Esophagus muscularis mucosa (tissue), 4 donors: ENCODE data around the gene PLCL1. TPM values are rescaled to one million over a fixed set of nuclear protein-coding genes. Genes with fewer than 3 reads are reported as not detected.

Source experiments
- DNase-seq: peaks from one replicate; pipeline ENCODE4 v3.0.0-alpha.2; 2017; ENCODE audit errors: extremely low spot score
- H3K27ac ChIP-seq, 4 donors: fragments of 200-600 bp; sonication (generic); replicated peaks in 1 of 4; 1 replicate in 3 of 4; 2 replicates in 1 of 4; pipeline ENCODE4 v1.5.1; 2016 to 2019; ENCODE audit warnings: mild to moderate bottlenecking in 1 of 4
- H3K27me3 ChIP-seq, 4 donors: fragments of 200-600 bp; sonication (generic); one replicate each; pipeline versions ENCODE4 v1.5.1 to v1.6.0; 2016 to 2019
- H3K36me3 ChIP-seq, 4 donors: fragments of 200-600 bp; sonication (generic); one replicate each; pipeline ENCODE4 v1.5.1; 2016 to 2019
- H3K4me1 ChIP-seq, 4 donors: fragments of 200-600 bp; sonication (generic); one replicate each; pipeline ENCODE4 v1.5.1; 2016 to 2019
- H3K4me3 ChIP-seq, 4 donors: fragments of 200-600 bp; sonication (generic); 1 replicate in 2 of 4; 2 replicates in 2 of 4; pipeline ENCODE4 v1.5.1; 2016 to 2019; ENCODE audit warnings: mild to moderate bottlenecking in 4 of 4, moderate library complexity in 1 of 4
- H3K9me3 ChIP-seq, 4 donors: fragments of 200-600 bp; sonication (generic); 1 replicate in 3 of 4; 2 replicates in 1 of 4; pipeline ENCODE4 v1.5.1; 2016 to 2019
- EP300 ChIP-seq: sonication (generic); formaldehyde crosslinking; IDR thresholded peaks from one replicate; pipeline ENCODE4 v1.6.1; 2017; ENCODE audit warnings: antibody characterized with exemption
- POLR2A ChIP-seq: fragments of 450-650 bp; IDR thresholded peaks from one replicate; pipeline ENCODE4 v1.6.1; 2017; ENCODE audit warnings: antibody characterized with exemption, moderate library complexity, mild to moderate bottlenecking, low read depth
- POLR2AphosphoS5 ChIP-seq, 2 donors: sonication (generic); formaldehyde crosslinking; IDR thresholded peaks; one replicate each; pipeline ENCODE4 v1.6.1; 2017; ENCODE audit warnings: antibody characterized with exemption in 2 of 2
- WGBS: methylation state at CpG from one replicate; pipeline ENCODE4 v1.1.5; 2018; 5-methylcytosine and 5-hydroxymethylcytosine counted together
- intact Hi-C: fragments of 100-400 bp; cut with DNase I; formaldehyde crosslinking; loops from one replicate; pipeline ENCODE4 v1.15.1; 2023
- total RNA-seq, 4 donors: library from RNA; depleted of rRNA; stranded (reverse); fragments of >200 nt; gene quantifications; one replicate each; pipeline versions ENCODE4 v1.1.0 to v1.2.1, GENCODE V29; 2016
- TF ChIP-seq, protein P1 (sequence below), 3 experiments: fragments of 200-600 bp in 2 of 3; fragments of 450-650 bp in 1 of 3; sonication (generic) in 2 of 3; IDR thresholded peaks; one replicate each; pipeline ENCODE4 v1.5.1; 2017 to 2019; ENCODE audit warnings: antibody characterized with exemption in 3 of 3, mild to moderate bottlenecking in 2 of 3, moderate library complexity in 1 of 3

The PLCL1 gene
- total RNA-seq, 4 donors from 2014 or later = 67.3 to 86.2 (median 79.2) TPM

DNA sequence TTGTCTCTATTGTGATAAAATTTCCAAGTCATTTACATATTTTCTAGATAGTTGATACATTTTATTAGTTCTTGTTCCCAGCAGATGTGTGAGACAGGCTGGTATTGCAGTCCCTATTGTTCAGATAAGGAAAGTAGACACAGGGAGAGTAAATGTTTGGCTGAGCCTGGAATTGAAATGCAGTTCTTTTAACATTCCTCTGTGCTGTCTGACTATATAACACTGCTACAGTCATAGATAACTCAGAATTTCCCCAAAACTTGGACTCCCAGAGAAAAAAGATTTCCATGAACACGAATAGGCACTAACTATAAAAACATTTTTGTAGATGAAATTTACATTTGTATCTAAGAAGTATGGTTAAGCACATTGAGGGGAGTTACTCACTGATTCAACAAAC, 71.4 kb downstream of the PLCL1 start:
- Histone ChIP-seq H3K27me3 (no peaks in the 10 kb centered on the region), H3K4me3 (no peak overlapping the region), H3K36me3 (no peaks in the 10 kb centered on the region), H3K9me3 (no peaks in the 10 kb centered on the region), H3K4me1 (peaks cover 30 to 67% (median 51%) of the 10 kb centered on the region in 4 donors), H3K27ac (no peak overlapping the region)
- DNase-seq = no peak
- intact Hi-C loops = no loop called here
- TF ChIP-seq POLR2AphosphoS5 (IDR thresholded peaks at IDR 0.05) (no peak), EP300 (no peak), POLR2A (no peak)
- TF ChIP-seq, protein P1, sequence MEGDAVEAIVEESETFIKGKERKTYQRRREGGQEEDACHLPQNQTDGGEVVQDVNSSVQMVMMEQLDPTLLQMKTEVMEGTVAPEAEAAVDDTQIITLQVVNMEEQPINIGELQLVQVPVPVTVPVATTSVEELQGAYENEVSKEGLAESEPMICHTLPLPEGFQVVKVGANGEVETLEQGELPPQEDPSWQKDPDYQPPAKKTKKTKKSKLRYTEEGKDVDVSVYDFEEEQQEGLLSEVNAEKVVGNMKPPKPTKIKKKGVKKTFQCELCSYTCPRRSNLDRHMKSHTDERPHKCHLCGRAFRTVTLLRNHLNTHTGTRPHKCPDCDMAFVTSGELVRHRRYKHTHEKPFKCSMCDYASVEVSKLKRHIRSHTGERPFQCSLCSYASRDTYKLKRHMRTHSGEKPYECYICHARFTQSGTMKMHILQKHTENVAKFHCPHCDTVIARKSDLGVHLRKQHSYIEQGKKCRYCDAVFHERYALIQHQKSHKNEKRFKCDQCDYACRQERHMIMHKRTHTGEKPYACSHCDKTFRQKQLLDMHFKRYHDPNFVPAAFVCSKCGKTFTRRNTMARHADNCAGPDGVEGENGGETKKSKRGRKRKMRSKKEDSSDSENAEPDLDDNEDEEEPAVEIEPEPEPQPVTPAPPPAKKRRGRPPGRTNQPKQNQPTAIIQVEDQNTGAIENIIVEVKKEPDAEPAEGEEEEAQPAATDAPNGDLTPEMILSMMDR (IDR thresholded peaks at IDR 0.05) = no peak
- 25% methylated on average over 1 of the region's 1 CpG for WGBS

- Histone ChIP-seq H3K4me3 (no peak overlapping the region), H3K36me3 (no peaks in the 10 kb centered on the region), H3K27ac (no peak overlapping the region), H3K4me1 (peaks cover 35 to 60% (median 49%) of the 10 kb centered on the region in 4 donors), H3K9me3 (no peaks in the 10 kb centered on the region), H3K27me3 (no peaks in the 10 kb centered on the region)
- intact Hi-C loops = no loop called here
- TF ChIP-seq POLR2A (no peak), POLR2AphosphoS5 (IDR thresholded peaks at IDR 0.05) (no peak), EP300 (no peak)
- TF ChIP-seq, protein P1 (IDR thresholded peaks at IDR 0.05) = no peak
- no peak for DNase-seq
- 90% methylated on average over 1 of the region's 1 CpG for WGBS
Observed at GRCh38 chr2:197876524-197876923, 72.1 kb downstream of the PLCL1 start.

GRCh38 chr2:197877038-197877437, 72.6 kb downstream of the PLCL1 start:
- peaks cover 33 to 55% (median 47%) of the 10 kb centered on the region in 4 donors for H3K4me1 ChIP-seq
- intact Hi-C loops = no loop called here
- no peaks in the 10 kb centered on the region for H3K36me3 ChIP-seq
- H3K27me3 ChIP-seq = no peaks in the 10 kb centered on the region
- no peak overlapping the region for H3K4me3 ChIP-seq
- no peak for DNase-seq
- TF ChIP-seq POLR2AphosphoS5 (IDR thresholded peaks at IDR 0.05) = no peak
- TF ChIP-seq, protein P1 (IDR thresholded peaks at IDR 0.05) = no peak
- no peaks in the 10 kb centered on the region for H3K9me3 ChIP-seq
- WGBS = 76% methylated on average over 1 of the region's 1 CpG
- no peak overlapping the region for H3K27ac ChIP-seq

DNA sequence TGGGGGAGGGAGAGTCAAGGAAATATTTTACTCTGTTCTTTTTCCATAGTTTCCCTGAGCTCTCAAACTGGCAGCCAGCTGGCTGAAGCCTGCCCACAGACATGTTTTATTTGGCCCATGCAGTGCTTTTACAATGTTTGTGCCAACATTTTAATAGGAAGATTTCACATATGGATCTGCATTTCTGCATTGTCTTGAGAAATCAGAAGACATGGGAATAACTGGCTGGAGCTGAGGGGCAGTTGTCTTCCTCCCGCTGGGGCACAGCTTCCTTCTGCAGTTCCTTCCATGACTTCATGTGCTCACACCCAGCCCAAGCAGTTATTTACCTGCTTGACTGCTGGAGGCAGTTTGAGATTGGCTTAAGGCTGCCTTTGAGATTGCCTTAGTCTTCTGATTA, 74.4 kb downstream of the PLCL1 start:
- peaks cover 25 to 59% (median 42%) of the 10 kb centered on the region in 4 donors for H3K4me1 ChIP-seq
- WGBS = 80% methylated on average over 1 of the region's 1 CpG
- intact Hi-C loops = no loop called here
- DNase-seq = no peak
- TF ChIP-seq, protein P1 (IDR thresholded peaks at IDR 0.05) = no peak
- no peak for TF ChIP-seq EP300
- TF ChIP-seq POLR2A = no peak
- TF ChIP-seq POLR2AphosphoS5 (IDR thresholded peaks at IDR 0.05) = no peak
- no peak overlapping the region for H3K27ac ChIP-seq
- no peaks in the 10 kb centered on the region for H3K9me3 ChIP-seq
- H3K36me3 ChIP-seq = no peaks in the 10 kb centered on the region
- H3K27me3 ChIP-seq = no peaks in the 10 kb centered on the region
- no peak overlapping the region for H3K4me3 ChIP-seq

- Histone ChIP-seq H3K36me3 (no peaks in the 10 kb centered on the region), H3K27me3 (no peaks in the 10 kb centered on the region), H3K9me3 (no peaks in the 10 kb centered on the region), H3K4me1 (peaks cover 31 to 66% (median 47%) of the 10 kb centered on the region in 4 donors), H3K4me3 (no peak overlapping the region), H3K27ac (no peak overlapping the region)
- no peak for TF ChIP-seq EP300
- TF ChIP-seq, protein P1 (IDR thresholded peaks at IDR 0.05) = no peak
- TF ChIP-seq POLR2AphosphoS5 (IDR thresholded peaks at IDR 0.05) = no peak
- TF ChIP-seq POLR2A = no peak
- 63% methylated on average over 3 of the region's 3 CpGs for WGBS
- intact Hi-C loops = no loop called here
- DNase-seq = no peak
Observed at GRCh38 chr2:197879812-197880408, 75.5 kb downstream of the PLCL1 start.
